Mucosa of gallbladder (tissue), 1 donor: ENCODE data around the gene KCNMB1. TPM values are rescaled to one million over a fixed set of nuclear protein-coding genes. Genes with fewer than 3 reads are reported as not detected.

ENCODE experiments used
- DNase-seq: peaks from one replicate; pipeline ENCODE4 v3.0.0-alpha.2; 2020; ENCODE audit warnings: low spot score
- total RNA-seq: library from RNA; stranded (reverse); gene quantifications from one replicate; pipeline ENCODE4 v1.2.1, GENCODE V29; 2021
- donor health status: DM: no; HTN: no; CAD: no.

The KCNMB1 gene
- total RNA-seq, 1 donor from 2014 or later = 20.9 TPM

DNA sequence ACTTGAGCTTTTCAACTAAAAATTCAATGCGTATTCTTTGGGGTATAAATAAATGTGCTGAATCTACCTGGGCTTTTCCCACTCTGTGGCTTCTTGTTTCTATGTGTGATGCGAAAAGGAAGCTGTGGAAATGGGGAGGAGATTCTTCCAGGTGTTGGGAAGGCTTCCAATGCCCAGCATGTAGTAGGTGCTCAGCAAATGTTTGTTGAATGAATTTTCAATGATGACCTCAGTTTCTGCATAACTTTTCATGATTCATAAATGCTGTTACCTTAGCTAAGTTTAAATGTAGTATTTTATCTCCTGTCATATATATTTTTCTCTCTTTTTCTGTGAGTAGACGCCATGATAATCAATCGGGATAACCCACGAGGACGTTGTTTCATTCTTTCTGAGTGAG lies 25.6 kb upstream of the KCNMB1 start:
- no peak for DNase-seq

DNA sequence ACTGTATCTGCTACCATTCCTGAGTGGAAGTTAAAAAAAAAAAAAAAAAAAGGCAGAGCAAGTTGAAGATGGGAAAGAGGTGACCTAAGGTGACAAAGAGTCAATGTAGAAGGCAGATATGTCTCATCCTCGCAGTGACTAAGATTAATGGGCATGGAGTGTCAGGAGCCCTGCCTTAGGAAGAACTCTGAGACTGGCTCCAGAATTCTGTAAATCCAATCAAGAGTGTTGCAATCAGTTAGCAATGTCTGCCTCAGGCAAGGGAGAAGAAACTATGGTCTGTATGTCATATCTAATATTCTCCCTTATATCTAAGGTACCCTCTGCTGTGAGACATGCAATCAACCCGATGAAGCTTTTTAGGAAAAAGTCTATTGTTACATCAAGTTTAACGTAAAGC lies 24.7 kb upstream of the KCNMB1 start:
- no peak for DNase-seq

DNA sequence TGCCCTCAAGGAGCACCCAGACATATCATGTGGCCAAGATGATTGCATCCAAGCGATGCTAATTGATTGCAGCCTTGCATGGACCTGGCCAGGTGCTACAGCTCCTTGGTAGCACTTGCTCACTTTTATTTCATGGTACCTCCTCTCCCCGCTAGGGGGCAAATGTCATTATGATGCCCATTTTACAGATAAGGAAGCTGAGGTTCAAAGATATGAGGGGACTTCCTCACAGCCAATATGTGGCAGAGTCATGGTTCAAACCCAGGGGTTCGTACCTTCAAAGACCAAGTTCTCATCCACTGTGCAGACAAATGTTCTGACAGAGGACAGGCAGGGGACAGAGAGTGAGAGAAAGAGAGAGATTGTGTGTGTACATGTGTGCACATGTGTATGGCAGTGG lies 21.9 kb upstream of the KCNMB1 start:
- DNase-seq = no peak

DNA sequence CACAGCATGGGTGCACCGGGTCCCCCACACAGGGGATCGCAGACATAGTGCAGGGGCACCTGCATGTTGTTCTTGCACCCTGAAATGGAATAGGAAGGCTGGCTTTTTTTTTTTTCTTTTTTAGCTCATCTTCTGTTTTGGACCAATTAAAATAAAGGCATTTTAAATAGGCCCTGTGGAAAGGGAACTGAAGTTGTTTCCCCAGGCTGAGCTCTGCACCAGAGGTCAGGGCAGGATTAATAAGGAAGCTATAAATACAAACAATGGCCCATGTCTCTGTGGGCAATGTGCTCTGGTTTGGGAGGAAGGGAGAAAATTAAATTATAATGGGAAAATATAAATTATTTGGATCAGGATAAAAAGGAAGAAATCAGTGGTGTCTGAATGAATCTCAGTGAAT lies 21.2 kb upstream of the KCNMB1 start:
- no peak for DNase-seq

DNA sequence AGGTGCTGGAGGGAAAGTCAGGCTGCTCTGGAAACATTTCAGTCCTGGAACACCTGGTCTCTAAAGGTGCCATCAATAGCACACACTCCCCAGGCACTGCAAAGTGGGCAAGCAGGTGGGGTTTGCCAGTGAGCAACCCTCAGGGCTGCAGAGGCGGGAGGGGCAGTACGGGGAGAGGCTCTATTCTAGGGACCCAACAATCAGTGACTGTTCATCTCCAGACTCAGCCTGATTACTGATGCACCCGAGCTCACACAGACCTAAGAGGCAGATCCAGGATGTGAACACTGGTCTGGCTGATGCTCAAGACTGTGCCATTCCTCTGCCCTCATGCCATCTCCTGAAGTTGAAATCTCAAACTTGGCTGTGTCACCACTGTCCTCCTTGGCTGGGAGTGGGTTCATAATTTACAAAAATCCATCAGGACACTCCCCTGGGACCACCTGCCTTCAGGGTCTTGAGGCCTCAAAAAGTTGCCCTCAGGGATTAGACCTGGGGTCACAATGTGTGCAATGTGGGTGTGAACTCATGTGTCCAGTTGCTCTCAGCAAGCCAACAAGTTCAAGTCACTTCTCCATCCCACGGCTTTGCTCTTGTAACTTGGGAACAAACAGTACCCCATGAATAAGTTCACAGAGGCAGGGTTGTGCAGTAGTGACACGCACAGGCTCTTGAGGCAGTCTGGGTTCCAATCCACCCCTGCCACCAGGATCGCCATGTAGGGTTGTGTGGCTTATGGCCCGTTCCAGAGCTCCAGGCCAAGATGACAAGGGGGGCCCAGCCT lies 19.9 kb upstream of the KCNMB1 start:
- no peak for DNase-seq

DNA sequence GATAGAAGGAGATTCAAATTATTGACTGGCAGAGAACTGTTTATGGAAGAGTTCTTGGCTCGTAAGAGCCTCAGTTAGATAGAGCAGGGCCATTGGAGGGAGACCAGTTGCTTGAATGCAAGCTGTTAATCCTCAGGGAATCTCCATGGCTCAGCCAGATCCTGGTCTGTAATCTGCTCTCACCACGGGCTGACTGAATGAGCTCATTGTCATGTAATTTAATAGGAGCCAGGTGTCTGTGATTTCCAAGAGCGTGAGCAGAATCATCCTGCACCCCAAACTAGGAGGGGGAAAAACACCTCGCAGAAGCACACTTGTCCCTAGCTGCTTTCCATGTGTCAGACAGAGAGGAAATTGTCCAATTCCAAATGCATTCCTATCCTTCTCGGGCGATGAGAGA lies 19.1 kb upstream of the KCNMB1 start:
- no peak for DNase-seq

DNA sequence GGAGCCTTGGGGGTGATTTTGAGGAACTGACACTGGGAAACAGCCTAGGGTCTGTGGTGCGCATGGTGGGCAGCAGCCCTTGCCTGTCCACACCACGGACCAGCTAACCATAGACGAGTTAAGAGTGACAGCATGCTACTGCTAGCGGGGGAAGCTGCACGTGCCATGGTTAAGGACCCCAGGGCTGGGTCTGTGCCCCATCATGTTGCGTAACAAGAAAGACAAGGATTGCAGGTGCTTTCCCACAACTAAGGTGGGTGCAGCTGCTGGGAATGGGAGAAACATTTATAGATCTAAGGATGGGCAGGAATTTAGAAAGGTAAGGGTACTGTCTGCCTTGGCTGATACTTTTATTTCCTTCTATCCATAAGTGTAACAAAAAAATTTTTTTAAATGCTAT lies 17.9 kb upstream of the KCNMB1 start:
- DNase-seq = no peak

DNA sequence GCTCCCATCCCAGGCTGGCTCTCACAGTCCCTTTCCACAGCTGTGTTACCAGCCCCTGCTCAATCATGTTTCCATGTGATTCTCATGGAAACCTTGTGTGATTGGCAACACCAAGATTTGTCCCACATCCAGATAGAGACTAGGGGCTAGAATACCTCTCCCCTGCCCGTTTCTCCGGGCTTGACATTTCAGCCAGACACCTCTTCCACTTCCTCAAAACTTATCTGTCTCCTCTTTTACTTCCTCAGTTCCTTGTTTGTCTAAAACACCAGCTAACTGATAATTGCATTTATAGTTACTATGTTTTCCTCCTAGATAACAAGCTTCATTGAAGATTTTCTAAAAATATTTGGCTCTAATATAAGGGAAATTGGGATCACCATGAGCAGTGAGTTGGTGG lies 16.6 kb upstream of the KCNMB1 start:
- no peak for DNase-seq

DNA sequence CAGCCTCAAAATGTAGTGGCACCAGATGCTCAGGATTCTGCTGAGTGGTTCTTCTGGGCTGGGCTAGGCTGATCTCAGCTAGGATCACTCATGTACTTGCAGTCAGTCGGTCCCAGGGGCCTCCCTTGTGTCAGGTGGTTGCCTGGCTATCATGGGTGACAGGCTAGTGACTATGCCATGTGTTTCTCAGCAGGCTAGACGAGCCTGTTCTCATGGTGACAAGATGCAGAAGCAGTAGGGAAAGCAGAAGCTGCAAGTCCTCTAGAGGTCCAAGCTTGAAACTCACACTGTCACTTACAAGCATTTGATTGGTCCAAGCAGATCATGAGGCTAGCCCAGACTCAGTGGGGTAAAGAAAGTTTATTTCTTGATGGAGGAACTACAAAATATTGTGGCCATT lies 15.2 kb upstream of the KCNMB1 start:
- DNase-seq = no peak

DNA sequence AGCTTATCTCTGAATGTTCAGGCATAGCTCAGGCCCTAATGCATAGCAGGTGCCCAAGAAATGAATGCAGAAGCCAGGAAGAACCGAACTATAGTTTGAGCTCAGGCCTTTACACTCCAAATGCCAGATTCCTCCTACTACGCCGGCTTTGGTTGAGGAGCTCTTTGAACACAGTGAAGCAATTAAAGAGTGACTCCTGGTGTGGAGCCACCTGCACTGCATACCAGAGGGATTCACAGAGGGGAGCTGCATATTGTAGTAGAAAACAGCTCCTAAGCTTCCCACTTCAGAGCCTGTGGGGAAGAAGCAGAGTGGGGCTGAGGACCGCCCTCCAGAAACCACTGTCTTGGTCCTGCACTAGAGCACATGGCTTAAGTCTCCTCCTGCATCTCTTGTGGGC lies 14.5 kb upstream of the KCNMB1 start:
- DNase-seq = no peak

DNA sequence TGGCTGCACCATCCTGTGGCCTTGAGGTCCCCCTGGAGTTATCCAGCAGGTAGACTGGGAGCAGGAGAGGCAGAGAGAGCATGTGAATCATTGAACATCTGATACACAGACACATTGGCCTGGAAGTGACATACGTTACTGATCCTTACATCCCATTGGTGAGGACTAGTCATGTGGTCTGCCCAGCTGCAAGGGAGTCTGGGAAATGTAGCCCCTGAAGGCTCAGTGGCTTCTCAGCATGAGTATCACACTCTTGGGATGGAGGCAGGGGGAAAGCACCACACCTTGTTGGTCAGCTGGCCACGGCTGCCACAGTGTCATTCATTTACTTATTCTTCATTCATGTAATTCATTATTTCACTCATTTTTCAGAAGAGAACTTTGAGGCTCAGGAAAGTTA lies 13.3 kb upstream of the KCNMB1 start:
- DNase-seq = no peak

DNA sequence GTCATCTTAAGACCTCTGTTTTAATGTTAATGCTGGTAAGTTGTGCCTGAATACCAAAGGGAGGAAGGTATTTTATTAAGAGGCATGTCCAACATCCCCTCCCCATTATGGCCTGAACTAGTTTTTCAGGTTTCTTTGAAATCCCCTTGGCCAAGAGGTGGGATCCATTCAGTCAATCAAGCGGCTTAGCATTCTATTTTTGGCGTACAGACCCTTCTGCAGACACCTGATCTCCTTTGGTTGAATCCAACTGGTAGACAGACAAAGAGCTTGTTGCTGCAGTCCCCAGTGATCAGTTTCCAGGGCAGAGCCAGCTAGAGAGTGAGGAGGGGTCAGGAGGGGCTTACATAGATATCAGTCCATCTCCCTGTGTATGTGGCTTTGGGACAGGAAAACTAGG lies 7.9 kb upstream of the KCNMB1 start:
- DNase-seq = no peak

DNA sequence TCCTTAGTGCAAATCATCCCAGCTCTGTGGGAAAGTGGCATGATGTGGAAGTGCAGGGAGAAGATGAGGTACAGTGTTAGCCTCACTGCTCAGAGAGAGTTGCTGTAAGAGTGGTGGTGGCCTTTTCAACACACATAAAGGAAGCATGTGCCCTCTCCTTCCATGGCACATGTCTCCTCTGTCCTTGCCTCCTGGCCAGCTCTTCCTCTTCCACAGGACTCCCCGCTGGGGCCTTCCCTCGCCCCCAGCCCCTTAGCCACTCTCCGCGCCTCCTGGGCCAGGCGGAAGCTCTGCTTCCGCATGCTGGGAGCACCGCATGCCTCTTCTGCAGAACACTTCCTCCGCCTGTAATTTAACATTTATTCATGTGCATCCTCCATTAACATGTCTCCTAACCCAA lies 4.8 kb upstream of the KCNMB1 start:
- DNase-seq = no peak

DNA sequence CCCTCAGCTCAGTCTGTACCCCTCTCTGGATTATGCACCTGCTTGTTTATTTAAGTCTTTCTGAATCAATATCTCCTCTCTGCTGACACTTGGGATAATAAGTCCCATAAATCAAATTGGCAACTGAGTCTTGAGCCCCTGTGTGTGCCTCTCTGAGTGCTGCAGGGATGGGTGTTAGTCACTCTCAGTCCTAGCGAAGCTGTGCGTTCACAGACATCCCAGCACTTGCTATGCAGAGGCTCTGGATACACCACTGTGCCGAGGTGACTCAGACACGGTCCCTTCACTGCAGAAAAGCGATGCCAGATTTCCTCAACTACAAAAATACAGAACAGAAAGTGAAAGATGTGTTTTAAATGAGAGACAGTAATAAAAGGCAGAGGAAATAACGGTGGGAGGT lies 4.1 kb upstream of the KCNMB1 start:
- DNase-seq = no peak

DNA sequence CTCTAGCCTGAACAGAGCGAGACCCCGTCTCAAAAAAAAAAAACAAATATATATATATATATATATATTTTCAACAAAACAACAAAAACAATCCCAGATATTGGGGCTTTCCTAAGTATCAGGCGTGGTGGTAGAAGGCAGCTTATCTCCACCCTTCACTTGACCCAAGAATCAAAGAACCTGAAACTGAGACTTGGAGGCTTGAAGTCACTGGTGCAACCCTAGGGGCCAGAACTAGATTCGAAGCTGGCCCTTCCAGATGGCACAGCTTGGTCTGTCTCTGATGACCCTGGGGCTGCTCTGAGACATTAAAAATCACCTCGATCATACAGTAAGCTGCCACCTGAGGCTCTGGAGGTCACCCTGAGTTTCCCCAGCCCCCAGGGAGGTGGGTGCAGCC lies 1.3 kb upstream of the KCNMB1 start:
- no peak for DNase-seq

DNA sequence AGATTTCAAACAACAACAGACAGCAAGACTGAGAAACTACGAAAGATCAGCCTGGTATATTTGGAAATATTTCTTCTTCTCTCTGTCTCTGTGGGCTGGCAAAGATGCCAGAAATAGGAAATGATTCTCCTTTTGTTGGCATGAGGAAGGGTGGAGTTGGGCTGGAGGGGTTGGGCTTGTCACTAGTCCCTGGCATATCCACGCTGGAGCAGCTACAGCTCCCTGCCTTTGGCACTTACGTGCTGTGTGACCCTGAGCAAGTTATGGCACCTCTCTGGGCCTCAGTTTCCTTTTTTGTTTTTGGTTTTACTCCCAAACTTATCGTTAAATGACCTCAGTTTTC lies 354 bp upstream of the KCNMB1 start:
- no peak for DNase-seq

DNA sequence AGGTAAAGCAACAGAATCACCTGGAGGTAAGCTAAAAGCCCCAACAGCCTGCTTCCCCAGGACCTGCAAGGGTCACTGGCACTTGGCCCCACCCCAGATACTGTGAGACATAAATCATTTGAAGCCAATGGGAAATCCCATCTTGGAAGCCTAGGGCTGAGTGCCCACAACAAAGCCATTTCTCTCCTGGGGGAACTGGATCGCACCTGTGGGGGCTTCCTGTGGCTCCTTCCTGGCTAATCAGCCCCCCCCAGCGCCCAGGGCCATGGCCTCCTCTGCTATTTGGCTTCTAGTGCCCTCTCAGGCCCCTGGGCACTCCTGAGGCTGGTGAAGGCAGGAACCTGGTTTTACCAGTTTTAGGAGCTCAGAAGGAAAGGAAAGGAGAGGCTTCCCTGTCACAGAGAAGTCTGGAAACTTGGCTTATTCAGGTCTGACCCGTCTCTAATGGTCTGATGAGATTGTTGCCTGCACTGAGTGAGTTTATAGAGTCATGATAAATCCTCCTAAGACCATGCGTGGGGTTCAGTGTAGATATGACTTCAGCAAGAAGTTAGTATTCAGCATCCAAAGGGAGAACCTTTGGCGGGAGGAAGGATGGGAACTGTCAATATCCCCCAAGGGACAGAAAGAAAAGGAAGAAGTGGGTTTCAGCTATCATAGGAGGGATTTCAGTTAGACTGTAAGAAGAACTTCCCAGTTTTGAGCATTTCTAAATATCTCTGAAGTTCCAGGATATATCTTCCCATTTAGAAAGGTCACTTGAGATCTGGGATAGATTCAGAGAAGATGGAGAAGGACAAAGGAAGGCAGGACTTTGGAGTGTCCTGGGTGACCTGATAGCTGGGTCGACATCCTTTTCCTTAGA lies 1.2 kb downstream of the KCNMB1 start:
- no peak for DNase-seq

DNA sequence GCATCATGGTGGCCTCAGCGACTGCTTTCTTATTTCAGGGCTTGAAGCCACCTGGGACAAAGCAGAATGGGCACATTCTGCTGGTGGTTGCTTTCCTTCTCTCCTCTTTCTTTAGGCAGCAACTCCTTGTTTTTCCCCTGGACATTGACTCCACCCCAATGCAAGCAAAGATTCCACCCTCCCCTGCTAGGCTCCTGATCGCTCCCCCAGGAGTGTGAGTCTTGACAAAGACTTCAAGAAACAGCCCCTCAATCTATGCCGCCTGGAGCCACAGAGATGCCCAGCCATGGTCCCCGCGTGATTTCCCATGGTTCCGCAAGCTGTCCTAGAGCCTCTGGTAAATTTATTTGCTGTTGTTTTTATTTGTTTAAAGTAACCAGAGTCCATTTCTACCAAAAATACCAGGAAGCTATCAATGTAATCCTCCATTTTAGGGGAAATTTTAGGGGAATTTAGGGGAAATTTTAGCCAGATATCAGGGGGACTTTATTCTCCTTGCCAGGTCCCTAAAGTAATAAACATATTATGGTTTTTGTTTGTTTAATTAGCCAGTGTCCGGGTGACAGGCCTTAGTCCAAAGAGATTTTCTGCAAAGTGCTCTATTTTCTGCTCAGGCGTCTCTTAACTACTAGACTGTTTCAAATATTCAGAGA lies 2.3 kb downstream of the KCNMB1 start:
- no peak for DNase-seq

DNA sequence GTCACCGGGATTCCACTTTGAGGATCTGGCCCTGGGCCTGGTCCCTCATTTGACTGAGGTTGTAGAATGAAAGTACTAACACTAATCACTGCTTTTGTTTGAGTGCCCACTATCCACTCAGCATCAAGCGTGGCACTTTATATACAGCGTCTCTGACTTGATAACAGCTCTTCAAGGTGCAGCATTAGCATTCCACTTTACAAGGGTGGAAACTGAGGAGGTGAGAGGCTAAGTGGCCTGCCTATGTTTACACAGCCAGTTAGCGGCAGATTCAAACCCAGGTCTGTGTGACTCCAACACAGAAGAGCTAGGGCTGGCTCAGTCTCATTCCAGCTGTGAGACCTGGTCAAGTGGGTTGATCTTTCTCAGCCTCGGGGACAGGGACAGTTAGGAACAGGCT lies 5.9 kb downstream of the KCNMB1 start:
- DNase-seq = no peak

DNA sequence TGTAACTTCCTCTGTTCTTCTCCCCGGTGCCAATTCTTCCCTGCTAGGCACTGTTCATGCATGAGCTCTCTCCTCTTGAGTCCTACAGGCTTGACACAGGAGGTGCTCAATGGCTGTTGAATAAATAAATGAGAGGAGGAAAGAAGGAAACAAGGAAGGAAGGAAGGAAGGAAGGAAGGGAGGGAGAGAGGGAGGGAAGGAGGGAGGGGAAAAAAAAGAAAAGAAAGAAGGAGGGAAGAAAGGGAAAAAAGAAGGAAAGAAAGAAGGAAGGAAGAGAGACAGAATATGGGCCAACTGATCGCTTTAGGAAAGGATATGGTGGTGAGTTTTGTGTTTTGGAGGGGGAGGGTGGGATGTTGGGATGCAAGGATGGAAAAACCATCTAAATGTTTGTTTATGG lies 6.4 kb downstream of the KCNMB1 start:
- DNase-seq = no peak

DNA sequence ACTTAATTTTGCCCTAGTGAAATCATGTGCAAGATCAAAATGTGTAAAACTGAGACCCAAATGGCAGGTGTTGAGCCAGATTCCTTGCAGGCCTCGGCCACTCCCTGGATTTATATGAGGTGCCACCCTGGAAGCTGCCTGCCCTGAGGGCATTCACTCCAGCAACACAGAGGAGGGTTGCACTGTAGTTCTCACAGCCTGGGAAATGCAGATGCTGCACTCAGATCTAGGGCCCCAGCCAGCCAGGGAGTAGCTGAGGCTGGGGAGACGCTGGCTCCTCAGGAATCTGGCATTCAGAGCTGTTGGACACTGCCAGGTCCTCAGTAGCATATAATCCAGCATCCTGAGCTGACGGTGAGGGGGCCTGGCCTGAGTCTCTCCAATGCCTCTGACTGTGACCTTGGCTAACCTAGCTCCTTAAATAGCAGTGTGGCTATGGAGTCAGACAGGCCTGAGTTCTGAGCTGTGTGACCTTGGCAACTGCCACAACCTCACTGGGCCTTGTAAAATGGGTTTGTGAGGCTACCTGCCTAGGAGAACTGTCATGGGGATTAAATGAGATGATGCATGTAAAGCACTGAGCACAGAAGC lies 8.7 kb downstream of the KCNMB1 start:
- DNase-seq = no peak

DNA sequence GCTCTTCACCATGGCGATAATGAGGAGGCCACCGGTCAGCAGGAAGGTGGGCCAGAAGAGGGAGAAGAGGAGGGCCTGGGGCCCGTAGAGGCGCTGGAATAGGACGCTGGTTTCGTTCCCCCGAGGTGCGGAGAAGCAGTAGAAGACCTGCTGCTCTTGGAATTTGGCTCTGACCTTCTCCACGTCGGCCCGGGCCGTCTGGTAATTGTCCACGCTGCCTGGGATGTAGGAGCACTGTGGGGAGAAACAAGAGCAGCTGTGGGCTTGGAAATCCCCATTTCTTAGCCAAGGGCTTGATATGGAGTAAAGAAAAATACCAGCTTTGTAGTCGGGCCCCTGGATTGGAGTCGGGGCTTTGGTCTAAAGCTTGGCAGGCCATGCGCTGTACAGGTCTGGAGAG lies 10.4 kb downstream of the KCNMB1 start:
- no peak for DNase-seq

DNA sequence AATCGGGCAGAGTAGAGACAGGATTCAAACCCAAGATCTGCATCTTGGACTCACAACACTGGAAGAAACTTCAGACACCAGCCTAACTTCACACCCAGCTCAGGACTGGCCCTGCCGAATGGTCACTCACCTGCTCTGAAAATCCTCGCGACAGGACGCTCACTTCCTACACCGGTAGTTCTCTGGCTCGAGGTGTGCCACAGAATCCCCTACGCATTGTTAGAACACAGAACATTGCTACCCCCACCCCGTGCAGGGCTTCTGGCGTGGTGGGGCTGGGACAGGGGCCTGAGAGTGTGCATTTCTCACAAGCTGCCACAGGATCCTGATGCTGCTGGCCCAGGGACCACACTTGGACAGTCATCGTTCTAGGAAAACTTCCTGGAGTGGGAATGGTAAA lies 12.1 kb downstream of the KCNMB1 start:
- no peak for DNase-seq
